K562 (cell line): ENCODE data around the gene POLRMT. TPM values are rescaled to one million over a fixed set of nuclear protein-coding genes. Genes with fewer than 3 reads are reported as not detected.

Source experiments
- ARID2 ChIP-seq: fragments of 450-650 bp; IDR thresholded peaks from 2 replicates; pipeline ENCODE4 v1.6.1; 2017; ENCODE audit warnings: antibody characterized with exemption, mild to moderate bottlenecking
- ATF7 ChIP-seq: fragments of 450-650 bp; IDR thresholded peaks from 2 replicates; pipeline ENCODE4 v1.7.1; 2014; ENCODE audit warnings: mild to moderate bottlenecking, moderate library complexity
- BMI1 ChIP-seq: fragments of 150-350 bp; IDR thresholded peaks from 2 replicates; pipeline ENCODE4 v1.6.1; 2014; ENCODE audit warnings: low read length
- JUN ChIP-seq, 2 experiments: sonication (generic) in 1 of 2; formaldehyde crosslinking in 1 of 2; IDR thresholded peaks; 2 replicates each; pipeline versions ENCODE4 v1.6.1 to v1.8.0; 2012 to 2022; ENCODE audit warnings: borderline replicate concordance in 2 of 2, mild to moderate bottlenecking in 2 of 2, improper control_type of control experiment in 1 of 2, low read depth in 1 of 2, low read length in 1 of 2, missing genetic modification reagents in 1 of 2
- KAT7 ChIP-seq: sonication (generic); formaldehyde crosslinking; IDR thresholded peaks from 2 replicates; pipeline ENCODE4 v1.8.0; 2022; ENCODE audit warnings: missing genetic modification reagents, mild to moderate bottlenecking, borderline replicate concordance
- KDM4B ChIP-seq, 2 experiments: fragments of 450-650 bp in 1 of 2; sonication (generic) in 1 of 2; IDR thresholded peaks; 2 replicates each; pipeline ENCODE4 v1.6.1; 2016 to 2017; ENCODE audit warnings: borderline replicate concordance in 2 of 2, antibody characterized with exemption in 1 of 2, low read depth in 1 of 2, mild to moderate bottlenecking in 1 of 2
- MGA ChIP-seq: fragments of 450-650 bp; IDR thresholded peaks from 2 replicates; pipeline ENCODE4 v1.6.1; 2016; ENCODE audit warnings: mild to moderate bottlenecking, moderate library complexity
- SMARCA4 ChIP-seq: fragments of 450-650 bp; IDR thresholded peaks from 2 replicates; pipeline ENCODE4 v1.6.1; 2016
- SP1 ChIP-seq: sonication (generic); formaldehyde crosslinking; IDR thresholded peaks from 2 replicates; pipeline ENCODE4 v1.8.1; 2022; ENCODE audit warnings: mild to moderate bottlenecking, missing genetic modification reagents
- ZNF212 ChIP-seq: fragments of 450-650 bp; formaldehyde crosslinking; IDR thresholded peaks from 2 replicates; pipeline ENCODE4 v1.4.0; 2020; ENCODE audit warnings: mild to moderate bottlenecking
- polyA plus RNA-seq, 8 experiments: library from polyadenylated mRNA; depleted of rRNA in 4 of 8; stranded (reverse) in 5 of 8; unstranded in 3 of 8; fragments of >200 nt; fragmentation: Nextera tagmentation in 2 of 8; fragmentation: Illumina TruSeq in 1 of 8; extraction: Ambion mirVana in 2 of 8; extraction: Trizol in 1 of 8; gene quantifications; 2 replicates each; pipeline versions ENCODE4 v1.2.1 to v1.2.3, GENCODE V29; 2011 to 2014; ENCODE audit warnings: inconsistent platforms in 1 of 8, missing spikeins in 1 of 8
- total RNA-seq, 7 experiments: library from RNA; depleted of rRNA in 6 of 7; stranded (reverse); fragments of >200 nt in 6 of 7; fragmentation: Illumina TruSeq in 2 of 7; extraction: Trizol in 2 of 7; gene quantifications; 2 replicates each; pipeline versions ENCODE4 v1.2.1 to v1.2.3, GENCODE V29; 2011 to 2021; ENCODE audit warnings: low replicate concordance in 1 of 7
- TF ChIP-seq, protein P1 (sequence below): fragments of 450-650 bp; formaldehyde crosslinking; IDR thresholded peaks from 2 replicates; pipeline ENCODE4 v1.4.0; 2020; ENCODE audit warnings: mild to moderate bottlenecking, moderate library complexity
- TF ChIP-seq, protein P2 (sequence below), 3 experiments: IDR thresholded peaks in 2 of 3; conservative IDR thresholded peaks in 1 of 3; 2 replicates each; pipeline ENCODE4 v1.5.1; 2011 to 2012; ENCODE audit warnings: low read length in 3 of 3, mild to moderate bottlenecking in 3 of 3, control low read depth in 2 of 3, improper control_type of control experiment in 1 of 3, inconsistent platforms in 1 of 3, low read depth in 1 of 3, mixed read lengths in 1 of 3, moderate library complexity in 1 of 3; ENCODE audit not compliant: insufficient read depth in 2 of 3

The POLRMT gene
- total and polyA plus RNA-seq, 9 of the 15 experiments (the other 6 are each of a cell fraction or from before 2014, with no cell fraction given) = 30.3 to 144 (median 68.0) TPM

- peak; percentile 61; the same call in 1 of the 2 replicates for TF ChIP-seq MGA
- TF ChIP-seq ARID2 = peak; percentile 76
- TF ChIP-seq KAT7 = 0 out of 2 replicates have a peak, but pooled peaks have one; percentile 46
- TF ChIP-seq ATF7 = 0 out of 2 replicates have a peak, but pooled peaks have one; percentile 15
- TF ChIP-seq, protein P1, sequence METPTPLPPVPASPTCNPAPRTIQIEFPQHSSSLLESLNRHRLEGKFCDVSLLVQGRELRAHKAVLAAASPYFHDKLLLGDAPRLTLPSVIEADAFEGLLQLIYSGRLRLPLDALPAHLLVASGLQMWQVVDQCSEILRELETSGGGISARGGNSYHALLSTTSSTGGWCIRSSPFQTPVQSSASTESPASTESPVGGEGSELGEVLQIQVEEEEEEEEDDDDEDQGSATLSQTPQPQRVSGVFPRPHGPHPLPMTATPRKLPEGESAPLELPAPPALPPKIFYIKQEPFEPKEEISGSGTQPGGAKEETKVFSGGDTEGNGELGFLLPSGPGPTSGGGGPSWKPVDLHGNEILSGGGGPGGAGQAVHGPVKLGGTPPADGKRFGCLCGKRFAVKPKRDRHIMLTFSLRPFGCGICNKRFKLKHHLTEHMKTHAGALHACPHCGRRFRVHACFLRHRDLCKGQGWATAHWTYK (CRISPR knock-in tag) = 0 out of 2 replicates have a peak, but pooled peaks have one; percentile 30
- TF ChIP-seq, protein P2, sequence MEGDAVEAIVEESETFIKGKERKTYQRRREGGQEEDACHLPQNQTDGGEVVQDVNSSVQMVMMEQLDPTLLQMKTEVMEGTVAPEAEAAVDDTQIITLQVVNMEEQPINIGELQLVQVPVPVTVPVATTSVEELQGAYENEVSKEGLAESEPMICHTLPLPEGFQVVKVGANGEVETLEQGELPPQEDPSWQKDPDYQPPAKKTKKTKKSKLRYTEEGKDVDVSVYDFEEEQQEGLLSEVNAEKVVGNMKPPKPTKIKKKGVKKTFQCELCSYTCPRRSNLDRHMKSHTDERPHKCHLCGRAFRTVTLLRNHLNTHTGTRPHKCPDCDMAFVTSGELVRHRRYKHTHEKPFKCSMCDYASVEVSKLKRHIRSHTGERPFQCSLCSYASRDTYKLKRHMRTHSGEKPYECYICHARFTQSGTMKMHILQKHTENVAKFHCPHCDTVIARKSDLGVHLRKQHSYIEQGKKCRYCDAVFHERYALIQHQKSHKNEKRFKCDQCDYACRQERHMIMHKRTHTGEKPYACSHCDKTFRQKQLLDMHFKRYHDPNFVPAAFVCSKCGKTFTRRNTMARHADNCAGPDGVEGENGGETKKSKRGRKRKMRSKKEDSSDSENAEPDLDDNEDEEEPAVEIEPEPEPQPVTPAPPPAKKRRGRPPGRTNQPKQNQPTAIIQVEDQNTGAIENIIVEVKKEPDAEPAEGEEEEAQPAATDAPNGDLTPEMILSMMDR (IDR thresholded peaks at IDR 0.05 in 2 of 3, conservative IDR thresholded peaks at IDR 0.05 in 1 of 3; ENCODE audit: insufficient read depth in 2 of 3, low read depth in 1 of 3, low read length in 3 of 3) = peak; percentile 86 to 93 (median 89)
- no peak for TF ChIP-seq ZNF212
- no peak for TF ChIP-seq BMI1
- no peak for TF ChIP-seq JUN (IDR thresholded peaks at IDR 0.05; ENCODE audit: borderline replicate concordance, low read depth, low read length)
- no peak for TF ChIP-seq JUN (CRISPR knock-in tag; IDR thresholded peaks at IDR 0.05; ENCODE audit: borderline replicate concordance)
- 0 out of 2 replicates have a peak, but pooled peaks have one; percentile 65 for TF ChIP-seq SP1 (CRISPR knock-in tag)
- peak in 1 of 2 experiments; percentile 46; a peak in 1 of 4 replicates for TF ChIP-seq KDM4B (IDR thresholded peaks at IDR 0.05; ENCODE audit: borderline replicate concordance in 2 of 2, low read depth in 1 of 2)
- TF ChIP-seq SMARCA4 = no peak
Measured at GRCh38 chr19:664913-665443, 31.6 kb upstream of the POLRMT start (continued).
